GM08714 (cell line): ENCODE data around the gene LINC01488.

Experiments
- H3K4me3 ChIP-seq: fragments of 200-500 bp; sonication (Bioruptor generic); 2 replicates; pipeline ENCODE4 v1.5.1; 2014; ENCODE audit warnings: mild to moderate bottlenecking, low read length, inconsistent platforms
- ZNF274 ChIP-seq: IDR thresholded peaks from 2 replicates; pipeline ENCODE4 v1.6.1; 2012; ENCODE audit warnings: mild to moderate bottlenecking, low read depth, low read length

Gene LINC01488

GRCh38 chr11:69508974-69509373, 27.5 kb downstream of the LINC01488 start:
- no peak for TF ChIP-seq ZNF274
- H3K4me3 ChIP-seq = no peak overlapping the region

DNA sequence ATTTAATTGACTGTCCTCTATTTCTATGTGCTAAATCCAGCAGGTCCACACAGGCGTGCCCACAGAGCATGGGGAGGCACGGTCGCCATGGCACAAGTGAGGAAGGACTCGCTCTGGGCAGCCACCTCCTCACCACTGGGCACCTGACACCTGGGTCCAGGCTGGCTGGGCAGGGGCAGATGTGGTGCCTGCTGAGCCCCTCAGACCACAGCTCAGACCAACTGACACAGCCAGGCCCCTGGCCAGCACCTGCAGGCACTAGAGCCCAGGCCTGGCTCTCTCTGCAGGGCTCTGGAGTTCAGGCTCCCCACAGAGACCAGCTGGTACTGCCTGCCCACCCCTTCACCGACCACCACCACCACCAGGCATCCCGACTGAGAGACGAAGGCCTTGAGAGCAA, 27.9 kb downstream of the LINC01488 start:
- TF ChIP-seq ZNF274 = no peak
- no peak overlapping the region for H3K4me3 ChIP-seq

GRCh38 chr11:69509846-69510390, 28.5 kb downstream of the LINC01488 start:
- H3K4me3 ChIP-seq = no peak overlapping the region
- no peak for TF ChIP-seq ZNF274

- TF ChIP-seq ZNF274 = no peak
- no peak overlapping the region for H3K4me3 ChIP-seq
Observed at GRCh38 chr11:69510471-69511357, 29.3 kb downstream of the LINC01488 start.

DNA sequence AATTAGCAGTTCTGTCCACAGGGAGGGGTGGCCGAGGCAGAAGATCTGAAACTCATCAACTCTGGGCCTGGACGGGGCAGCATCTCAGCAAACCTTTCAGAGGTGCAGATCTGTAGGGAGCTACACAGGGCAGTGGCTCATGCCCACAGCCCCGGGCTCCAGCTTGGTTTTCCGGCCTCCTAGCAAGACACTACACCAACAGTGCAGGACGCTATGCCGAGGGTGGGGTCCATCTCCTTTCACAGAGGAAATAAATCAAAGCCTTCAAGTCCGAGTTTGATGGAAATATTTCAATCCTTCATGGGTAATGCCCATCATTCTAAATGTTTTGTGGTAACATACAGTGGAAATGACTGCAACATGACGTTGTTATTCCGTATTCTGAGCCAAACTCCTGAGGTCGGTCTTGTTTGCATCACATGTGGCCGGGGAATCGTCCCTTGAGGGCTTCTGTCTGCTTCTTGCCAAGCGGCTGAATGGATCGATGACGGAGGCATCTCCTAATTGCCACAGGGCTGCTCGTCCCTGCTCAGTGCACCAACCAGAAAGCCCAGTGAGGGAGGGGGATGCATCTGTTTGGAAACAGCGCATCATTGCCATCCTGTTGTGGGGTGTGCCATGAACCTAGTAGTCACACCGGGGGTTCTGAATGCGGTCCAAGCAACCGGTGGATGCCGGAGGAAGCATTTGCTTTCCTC, 30.0 kb downstream of the LINC01488 start:
- TF ChIP-seq ZNF274 = no peak
- no peak overlapping the region for H3K4me3 ChIP-seq

- H3K4me3 ChIP-seq = no peak overlapping the region
- TF ChIP-seq ZNF274 = no peak
Observed at GRCh38 chr11:69512136-69512535, 30.7 kb downstream of the LINC01488 start.

DNA sequence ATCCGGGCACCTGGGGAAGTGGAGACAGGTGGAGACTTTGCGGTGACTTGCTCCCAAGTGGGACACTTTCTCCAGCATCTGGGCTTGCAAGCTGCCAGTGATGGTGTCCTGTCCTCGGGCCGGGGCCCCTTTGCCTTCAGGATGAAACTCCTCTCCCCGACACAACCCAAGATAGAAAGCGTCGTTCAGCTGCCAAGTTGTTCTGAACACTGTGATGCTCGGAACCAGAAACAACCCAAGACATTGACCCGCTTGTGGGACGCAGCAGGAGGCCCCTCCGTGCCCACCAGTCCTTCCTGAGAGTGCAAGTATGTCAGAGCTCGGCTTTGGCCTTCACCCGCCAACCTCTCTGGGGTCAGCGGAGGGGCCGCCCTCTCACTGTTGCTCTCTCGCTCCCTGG, 31.3 kb downstream of the LINC01488 start:
- no peak for TF ChIP-seq ZNF274

GRCh38 chr11:69513196-69513595, 31.7 kb downstream of the LINC01488 start:
- TF ChIP-seq ZNF274 = no peak
- H3K4me3 ChIP-seq = no peak overlapping the region

More for the DNA sequence above, 31.3 kb downstream of the LINC01488 start:
- H3K4me3 ChIP-seq = no peak overlapping the region

DNA sequence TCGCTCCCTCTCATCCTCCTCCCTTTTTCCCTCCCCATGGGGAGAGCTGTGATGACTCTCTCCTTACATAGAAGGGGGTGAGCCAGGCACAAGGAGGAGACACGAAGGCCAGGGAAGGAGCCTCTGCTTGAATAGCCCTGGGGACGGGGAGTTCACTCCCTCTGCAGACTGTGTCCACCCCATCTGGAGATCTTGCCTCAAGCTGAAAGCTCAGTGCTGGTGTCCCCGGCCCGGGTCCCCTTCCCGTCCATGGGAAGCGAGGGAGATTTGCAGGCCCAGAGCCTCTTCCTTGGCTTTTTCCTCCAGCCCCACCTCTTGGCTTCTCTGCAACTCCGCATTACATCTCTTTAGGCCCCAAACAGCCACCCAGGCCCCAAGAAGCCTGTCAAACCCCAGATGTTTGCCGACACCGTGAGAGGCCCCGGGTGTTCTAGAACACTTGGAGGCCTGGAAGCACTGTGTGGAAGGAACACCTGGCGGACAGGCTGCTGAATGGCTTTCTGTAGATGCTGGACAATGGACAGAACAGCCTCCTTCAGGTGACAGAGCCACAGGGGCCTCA, 32.3 kb downstream of the LINC01488 start:
- H3K4me3 ChIP-seq = no peak overlapping the region
- TF ChIP-seq ZNF274 = no peak

DNA sequence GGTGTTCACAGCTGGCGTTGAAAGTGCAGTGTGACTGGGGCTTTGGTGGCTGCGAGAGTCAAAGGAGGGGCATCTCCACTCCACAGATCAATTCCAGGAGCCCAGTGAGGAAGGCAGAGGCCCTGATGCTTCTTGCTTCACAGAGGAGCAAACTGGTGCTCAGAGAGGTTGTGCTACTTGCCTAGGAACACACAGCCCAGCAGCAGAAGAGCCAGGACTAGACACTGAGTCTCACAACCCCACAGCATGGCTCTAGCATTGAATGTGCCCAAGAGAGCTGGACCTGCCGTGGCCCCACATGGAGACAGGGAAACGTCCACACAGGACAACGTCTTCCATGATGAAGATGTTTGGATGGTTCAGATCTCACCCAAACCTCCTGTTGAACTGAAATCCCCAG, 33.3 kb downstream of the LINC01488 start:
- no peak overlapping the region for H3K4me3 ChIP-seq
- no peak for TF ChIP-seq ZNF274

DNA sequence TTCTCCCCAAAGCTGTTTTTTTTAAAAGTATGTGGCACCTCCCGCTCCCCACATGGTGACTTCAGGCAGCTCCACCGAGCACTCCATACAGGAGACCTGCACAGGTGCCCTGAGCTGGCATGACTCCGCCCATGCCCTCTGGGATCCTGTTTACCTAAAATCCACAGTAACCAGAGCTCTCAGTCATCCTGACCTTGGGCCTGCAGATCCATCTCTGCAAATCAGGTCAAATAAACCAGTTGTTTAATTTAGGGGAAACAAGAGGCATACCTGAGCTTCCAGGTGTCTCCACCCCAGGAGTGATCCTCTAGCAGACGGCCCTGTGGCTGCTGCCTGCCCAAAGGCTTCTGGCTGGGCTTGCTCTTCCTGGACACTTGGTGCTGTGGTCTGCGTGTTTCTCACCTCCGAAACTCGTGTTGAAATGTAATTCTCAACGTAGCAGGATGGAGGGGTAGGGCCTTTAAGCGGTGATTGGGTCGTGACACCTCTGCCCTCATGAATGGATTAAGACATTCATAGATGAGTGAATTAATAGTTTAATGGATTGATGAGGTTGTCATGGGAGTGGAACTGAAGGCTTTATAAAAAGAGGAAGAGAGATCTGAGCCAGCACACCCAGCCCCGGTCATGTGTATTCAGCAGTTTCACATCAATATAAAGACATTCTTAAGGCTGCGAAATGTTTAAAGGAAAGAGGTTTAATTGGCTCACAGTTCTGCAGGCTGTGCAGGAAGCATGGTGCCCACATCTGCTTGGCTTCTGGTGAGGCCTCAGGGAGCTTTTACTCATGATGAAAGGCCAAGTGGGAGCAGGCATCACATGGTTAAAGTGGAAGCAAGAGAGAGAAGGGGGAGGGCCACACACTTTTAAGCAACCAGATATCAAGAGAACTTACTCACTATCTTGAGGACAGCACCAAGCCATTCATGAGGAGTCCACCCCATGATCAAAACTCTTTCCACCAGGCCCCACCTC, 34.1 kb downstream of the LINC01488 start:
- no peak overlapping the region for H3K4me3 ChIP-seq
- TF ChIP-seq ZNF274 = no peak

DNA sequence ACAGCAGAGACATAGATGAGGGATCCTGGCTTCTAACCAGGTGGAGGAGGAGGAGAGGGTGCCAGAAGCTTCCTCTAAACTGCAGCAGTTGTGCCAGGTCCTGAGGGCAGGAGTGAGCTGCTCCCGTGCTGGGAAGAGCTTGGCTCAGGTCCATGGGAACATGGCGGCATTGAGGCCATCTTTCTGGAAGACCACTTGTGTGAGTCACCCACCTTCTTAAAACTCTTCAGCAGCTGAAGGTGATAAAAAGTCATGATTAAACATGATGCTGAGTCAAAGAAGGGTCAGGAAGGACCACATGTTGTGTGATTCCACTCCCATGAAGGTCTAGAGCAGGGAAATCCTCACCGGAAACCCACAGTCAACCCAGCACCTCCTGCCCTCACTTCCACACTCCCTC, 35.1 kb downstream of the LINC01488 start:
- H3K4me3 ChIP-seq = no peak overlapping the region
- no peak for TF ChIP-seq ZNF274

DNA sequence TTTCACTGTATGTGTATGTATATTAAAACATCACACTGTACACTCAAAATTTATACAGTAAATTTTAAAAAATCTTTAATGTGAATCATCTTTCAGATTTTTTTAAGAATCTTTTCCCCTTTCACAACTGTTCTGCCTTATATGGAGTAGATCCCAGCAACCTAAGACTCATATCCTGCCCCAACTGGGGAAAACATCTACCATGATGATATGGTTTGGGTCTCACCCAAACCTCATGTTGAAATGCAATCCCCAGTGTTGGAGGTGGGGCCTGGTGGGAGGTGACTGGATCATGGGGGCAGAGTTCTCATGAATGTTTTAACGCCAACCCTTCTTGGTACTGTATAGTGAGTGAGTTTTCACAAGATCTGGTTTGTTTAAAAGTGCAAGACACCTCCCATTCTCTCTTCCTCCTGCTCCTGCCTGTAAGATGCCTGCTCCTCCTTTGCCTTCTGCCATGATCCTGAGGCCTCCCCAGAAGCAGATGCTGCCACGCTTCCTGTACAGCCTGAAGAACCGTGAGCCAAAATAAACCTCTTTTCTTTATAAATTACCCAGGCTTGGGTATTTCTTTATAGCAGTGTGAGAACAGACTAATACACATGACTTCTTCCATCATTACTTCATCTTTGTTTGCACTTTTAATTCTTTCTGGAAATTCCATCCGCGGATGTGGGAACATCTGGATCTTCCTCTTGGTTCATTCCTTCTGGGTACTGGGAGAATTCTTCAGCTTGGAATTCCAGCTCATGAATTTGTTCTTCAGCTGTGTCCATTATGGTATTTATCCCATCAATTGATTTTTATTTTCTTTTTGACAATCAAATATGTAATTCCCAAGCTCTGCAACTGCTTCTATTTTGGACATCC, 36.9 kb downstream of the LINC01488 start:
- no peak overlapping the region for H3K4me3 ChIP-seq
- no peak for TF ChIP-seq ZNF274
